MCF 10A (cell line): ENCODE measurements around the gene BCL2. TPM values are rescaled to one million over a fixed set of nuclear protein-coding genes. Genes with fewer than 3 reads are reported as not detected.

Experiments used
- BruUV-seq: library from RNA; stranded (reverse); fragments of 400-500 nt; replicated peaks from 2 replicates; lab custom pipeline; 2021; lab: Mats Ljungman, UMichigan
- CTCF ChIA-PET: fragments of 300-600 bp; sonication (Branson Sonifier 250); formaldehyde crosslinking; extraction: SDS; loops from one replicate; lab custom pipeline; 2021; ENCODE audit warnings: antibody characterized with exemption, inconsistent platforms; lab: Yijun Ruan, JAX
- POLR2A ChIA-PET: fragments of 300-600, 350-650 bp; sonication (Branson Sonifier 250); formaldehyde crosslinking; extraction: SDS; loops from one replicate; lab custom pipeline; 2020; ENCODE audit warnings: antibody characterized with exemption, inconsistent platforms; lab: Yijun Ruan, JAX
- DNase-seq: peaks from one replicate; pipeline ENCODE4 v3.0.0-alpha.2; 2018; ENCODE audit not compliant: unreplicated experiment
- H3K27ac Mint-ChIP-seq: one replicate; pipeline ENCODE4 v1.8.0; 2022; ENCODE audit warnings: mild to moderate bottlenecking, low read depth, mixed read lengths; ENCODE audit not compliant: unreplicated experiment
- H3K27me3 Mint-ChIP-seq: one replicate; pipeline ENCODE4 v1.8.0; 2022; ENCODE audit warnings: mixed read lengths; ENCODE audit not compliant: insufficient read depth, unreplicated experiment
- H3K36me3 Mint-ChIP-seq: one replicate; pipeline ENCODE4 v1.8.0; 2022; ENCODE audit warnings: mild to moderate bottlenecking, moderate library complexity, mixed read lengths; ENCODE audit not compliant: insufficient read depth, unreplicated experiment
- H3K4me1 Mint-ChIP-seq: one replicate; pipeline ENCODE4 v1.8.0; 2022; ENCODE audit warnings: mixed read lengths; ENCODE audit not compliant: insufficient read depth, unreplicated experiment
- H3K4me3 Mint-ChIP-seq: one replicate; pipeline ENCODE4 v1.8.0; 2022; ENCODE audit warnings: mild to moderate bottlenecking, moderate library complexity, mixed read lengths; ENCODE audit not compliant: unreplicated experiment
- H3K9me3 Mint-ChIP-seq: one replicate; pipeline ENCODE4 v1.8.0; 2022; ENCODE audit warnings: mixed read lengths; ENCODE audit not compliant: unreplicated experiment
- CTCF ChIP-seq: fragments of 200-600 bp; IDR thresholded peaks from one replicate; pipeline ENCODE4 v1.8.0; 2022; ENCODE audit warnings: antibody characterized with exemption, mild to moderate bottlenecking; ENCODE audit not compliant: unreplicated experiment
- intact Hi-C: fragments of 100-400 bp; cut with micrococcal nuclease; formaldehyde crosslinking; loops from 2 replicates; pipeline ENCODE4 v1.14.1; 2022
- total RNA-seq: library from RNA; stranded (reverse); gene quantifications from 2 replicates; pipeline ENCODE4 v1.2.3, GENCODE V29; 2022

Gene BCL2
- total RNA-seq, 1 experiment from 2014 or later = 3.0 TPM

- Mint-ChIP-seq H3K4me1 (no peaks in the 10 kb centered on the region), H3K27ac (no peak overlapping the region), H3K9me3 (no peaks in the 10 kb centered on the region), H3K36me3 (no peaks in the 10 kb centered on the region), H3K27me3 (no peaks in the 10 kb centered on the region), H3K4me3 (no peak overlapping the region)
- CTCF ChIA-PET = interaction anchor here (0.6 to 1.4 kb wide), 2 partner anchors 20 to 183 kb away, joined by 3 to 4 read pairs; no protein-coding TSS in a partner anchor
- intact Hi-C loops = no loop called here
- TF ChIP-seq CTCF = no peak
- no TSS peak for BruUV-seq
- no peak for DNase-seq
- POLR2A ChIA-PET = interaction anchor here (1.6 kb wide), 1 partner anchor 19 kb away, joined by 4 read pairs; no protein-coding TSS in a partner anchor
Measured at GRCh38 chr18:63298400-63299365, 20.9 kb downstream of the BCL2 start.

DNA sequence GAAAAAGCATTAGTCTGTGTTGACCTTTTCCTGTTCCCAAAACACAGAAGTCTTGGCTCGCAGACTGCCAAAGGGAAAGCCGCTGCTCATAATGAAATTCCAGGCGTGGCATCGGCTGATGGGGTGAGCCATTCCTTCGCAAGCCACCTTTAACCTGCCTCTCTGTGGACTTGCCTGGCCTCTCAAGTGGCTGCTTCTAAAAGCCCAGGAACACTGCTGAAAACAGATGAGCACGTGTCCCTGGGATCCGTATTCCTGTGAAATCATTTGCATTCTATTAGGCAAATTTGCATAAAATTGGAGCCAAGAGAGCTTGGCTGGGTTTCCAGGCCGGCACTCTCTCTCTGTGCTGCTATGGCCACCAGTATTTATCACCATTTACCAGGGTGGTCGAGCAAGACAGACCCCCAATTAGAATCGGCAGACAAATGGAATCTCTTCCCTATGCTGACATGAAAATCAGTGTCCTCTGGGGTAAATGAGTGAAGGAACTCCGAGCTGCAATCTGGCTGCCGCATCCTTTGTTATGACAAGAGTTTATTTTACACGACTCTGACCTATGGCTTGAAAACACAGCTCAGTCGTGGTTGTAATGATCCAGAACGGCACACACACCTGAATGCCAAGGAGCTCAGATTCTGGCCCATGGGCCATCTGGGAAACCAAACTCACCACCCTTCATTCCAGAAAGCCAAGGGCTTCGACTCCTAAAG, 21.7 kb downstream of the BCL2 start:
- Mint-ChIP-seq H3K9me3 (no peaks in the 10 kb centered on the region), H3K4me3 (no peak overlapping the region), H3K27ac (no peak overlapping the region), H3K27me3 (no peaks in the 10 kb centered on the region), H3K36me3 (no peaks in the 10 kb centered on the region), H3K4me1 (no peaks in the 10 kb centered on the region)
- intact Hi-C loops = no loop called here
- no peak for TF ChIP-seq CTCF
- BruUV-seq = no TSS peak
- no peak for DNase-seq
- ChIA-PET CTCF (interaction anchor here (1.4 kb wide), 1 partner anchor 21 kb away, joined by 3 read pairs; no protein-coding TSS in a partner anchor), POLR2A (interaction anchor here (1.6 kb wide), 1 partner anchor 20 kb away, joined by 4 read pairs; no protein-coding TSS in a partner anchor)

- Mint-ChIP-seq H3K4me3 (no peak overlapping the region), H3K27ac (no peak overlapping the region), H3K36me3 (no peaks in the 10 kb centered on the region), H3K27me3 (no peaks in the 10 kb centered on the region), H3K9me3 (no peaks in the 10 kb centered on the region), H3K4me1 (no peaks in the 10 kb centered on the region)
- intact Hi-C loops = no loop called here
- DNase-seq = no peak
- BruUV-seq = no TSS peak
- POLR2A ChIA-PET = no interaction called here
- no peak for TF ChIP-seq CTCF
- CTCF ChIA-PET = interaction anchor here (0.5 to 0.8 kb wide), 2 partner anchors 44 to 220 kb away, joined by 3 read pairs; no protein-coding TSS in a partner anchor
Measured at GRCh38 chr18:63293935-63294334, 25.6 kb downstream of the BCL2 start.
